Non-pigmented ciliary epithelial cell (primary cell): ENCODE results near the gene SMYD3.

Experiments
- DNase-seq: peaks from one replicate; pipeline ENCODE4 v3.0.0-alpha.2; 2010; ENCODE audit warnings: low read depth

The SMYD3 gene

GRCh38 chr1:246170574-246171261 lies 336.4 kb downstream of the SMYD3 start:
- DNase-seq = no peak

DNA sequence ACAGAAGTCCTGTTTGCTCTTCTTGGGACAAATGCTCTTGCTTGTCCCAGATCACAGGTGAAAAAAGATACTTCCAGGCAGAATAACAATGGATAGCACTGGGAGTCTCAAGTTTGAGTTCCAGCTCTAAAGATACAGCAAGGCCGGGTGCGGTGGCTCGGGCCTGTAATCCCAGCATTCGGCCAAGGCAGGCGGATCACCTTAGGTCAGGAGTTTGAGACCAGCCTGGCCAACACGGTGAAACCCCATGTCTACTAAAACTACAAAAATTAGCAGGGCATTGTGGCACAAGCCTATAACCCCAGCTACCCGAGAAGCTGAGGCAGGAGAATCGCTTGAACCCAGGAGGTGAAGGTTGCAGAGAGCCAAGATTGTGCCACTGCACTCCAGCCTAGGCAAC lies 337.6 kb downstream of the SMYD3 start:
- no peak for DNase-seq

- DNase-seq = no peak
Measured at GRCh38 chr1:246169019-246169418, 338.1 kb downstream of the SMYD3 start.

GRCh38 chr1:246166841-246167240 lies 340.2 kb downstream of the SMYD3 start:
- DNase-seq = no peak

DNA sequence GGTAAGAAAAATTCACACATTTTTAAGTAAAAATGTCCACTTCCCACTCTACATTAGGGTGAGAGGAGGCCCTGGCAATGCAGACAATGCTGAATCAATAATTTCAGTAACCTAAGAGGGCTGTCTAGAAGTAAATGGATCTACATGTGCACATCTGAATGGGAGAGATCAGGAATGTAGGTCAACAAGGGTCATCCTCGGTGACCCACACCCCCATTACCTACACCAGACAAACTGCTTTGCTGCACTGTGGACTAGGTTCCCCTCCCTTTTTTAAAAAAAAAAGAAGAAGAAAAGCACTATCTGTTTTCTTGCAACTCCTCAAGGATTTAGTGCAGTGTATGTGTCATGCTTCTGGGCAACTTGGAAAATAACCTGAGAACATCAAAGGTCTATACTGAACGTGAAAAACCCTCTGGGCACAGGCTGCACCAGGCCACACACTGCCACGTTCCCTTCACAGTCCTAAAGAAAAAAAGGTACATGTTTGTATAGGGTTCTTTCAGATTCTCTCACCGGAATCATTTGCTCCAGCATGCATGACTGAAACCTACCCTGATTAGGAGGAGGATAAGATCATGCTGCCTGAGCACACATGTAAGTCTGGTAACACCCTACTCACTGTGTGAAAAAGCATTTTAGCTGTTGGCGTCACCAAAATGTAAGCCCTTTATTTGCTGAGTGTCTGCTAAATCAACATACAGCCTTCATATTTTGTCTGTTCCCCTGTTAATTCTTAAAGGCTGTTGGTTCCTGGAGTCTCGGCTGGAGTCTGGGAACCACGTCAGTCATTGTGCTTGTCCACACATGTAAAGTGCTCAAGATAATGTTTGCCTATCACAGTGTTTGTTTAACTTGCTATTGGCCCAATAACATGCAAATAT lies 341.0 kb downstream of the SMYD3 start:
- DNase-seq = no peak

GRCh38 chr1:246164764-246165163 lies 342.3 kb downstream of the SMYD3 start:
- no peak for DNase-seq

DNA sequence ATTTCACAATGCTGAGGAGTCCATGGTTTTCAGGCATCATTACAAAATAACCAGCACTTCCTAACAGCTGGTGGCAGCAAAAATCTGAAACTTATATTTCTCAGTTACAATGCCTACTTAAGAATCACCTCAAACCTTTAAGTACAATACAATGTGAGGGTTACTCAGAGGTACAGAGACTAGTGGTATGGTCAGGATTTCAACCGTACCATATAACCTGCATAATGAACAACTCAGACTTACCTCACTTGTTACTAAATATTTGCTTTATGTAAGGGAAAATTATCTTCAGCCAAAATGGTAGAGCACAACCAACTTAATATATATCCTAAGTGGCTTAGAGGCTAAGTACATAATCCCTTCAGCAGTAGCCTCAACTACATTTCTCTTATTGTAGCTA lies 344.5 kb downstream of the SMYD3 start:
- DNase-seq = no peak

GRCh38 chr1:246161626-246162025 lies 345.5 kb downstream of the SMYD3 start:
- DNase-seq = no peak

DNA sequence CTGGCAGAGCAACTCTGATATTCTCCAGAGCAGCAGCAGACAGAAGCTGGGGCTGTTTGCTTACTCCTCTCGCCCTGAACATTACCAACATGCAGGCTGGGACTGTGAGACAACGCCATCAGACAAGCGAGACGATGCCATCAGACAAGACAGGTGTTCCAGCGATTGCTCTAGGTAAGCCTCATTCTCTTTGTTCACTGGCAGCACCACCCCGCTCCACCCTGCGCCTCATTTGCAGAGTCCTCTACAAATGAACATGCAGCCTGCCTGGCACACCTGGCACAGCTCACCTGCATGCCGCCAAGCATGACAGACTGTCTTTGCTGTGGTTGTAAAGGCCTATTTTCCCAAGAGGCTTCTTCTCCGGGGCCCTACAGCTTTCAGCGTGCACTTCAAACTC lies 346.2 kb downstream of the SMYD3 start:
- no peak for DNase-seq

GRCh38 chr1:246160374-246160773 lies 346.7 kb downstream of the SMYD3 start:
- DNase-seq = no peak

DNA sequence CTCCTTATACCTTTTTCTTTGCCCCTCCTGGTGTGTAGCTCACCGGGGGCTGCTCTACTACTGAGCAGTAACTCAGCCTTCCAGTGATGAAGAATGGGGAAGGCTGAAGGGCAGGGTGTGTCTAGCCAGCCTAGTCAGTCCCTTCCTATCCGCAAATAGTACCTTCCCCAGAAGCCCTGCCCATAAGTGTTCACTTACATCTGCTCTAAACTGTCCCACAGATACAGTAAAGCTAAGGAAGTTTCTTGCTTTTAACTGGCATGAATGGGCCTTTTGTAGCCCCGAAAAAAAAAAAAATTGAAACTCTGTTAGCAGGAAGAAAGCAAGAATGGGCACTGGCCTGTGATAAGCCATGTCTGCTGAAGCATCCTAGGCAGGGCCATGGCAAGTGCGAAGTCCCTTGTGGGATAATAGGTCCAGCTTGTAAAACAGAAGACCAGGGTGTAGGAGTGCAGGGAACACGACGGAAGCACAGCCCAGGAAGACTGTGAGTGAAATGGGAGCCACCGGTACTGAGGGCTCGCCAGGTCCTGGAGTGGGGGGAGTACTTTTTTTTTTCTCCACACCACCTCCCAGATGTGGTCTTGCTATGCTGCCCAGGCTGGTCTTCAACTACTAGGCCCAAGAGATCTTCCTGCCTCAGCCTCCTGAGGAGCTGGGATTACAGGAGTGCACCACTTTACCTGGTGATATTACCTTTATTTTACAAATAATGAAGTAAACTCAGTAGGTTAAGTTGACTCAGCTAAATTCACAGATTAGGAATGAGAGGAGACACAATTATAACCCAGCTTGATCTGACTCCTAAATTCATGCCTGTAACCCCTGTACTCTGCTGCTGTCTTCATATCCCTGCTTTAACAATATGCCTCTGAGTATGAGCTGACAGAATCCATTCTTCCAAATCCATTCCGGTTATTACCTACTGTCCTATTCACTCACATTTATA lies 347.5 kb downstream of the SMYD3 start:
- no peak for DNase-seq

DNA sequence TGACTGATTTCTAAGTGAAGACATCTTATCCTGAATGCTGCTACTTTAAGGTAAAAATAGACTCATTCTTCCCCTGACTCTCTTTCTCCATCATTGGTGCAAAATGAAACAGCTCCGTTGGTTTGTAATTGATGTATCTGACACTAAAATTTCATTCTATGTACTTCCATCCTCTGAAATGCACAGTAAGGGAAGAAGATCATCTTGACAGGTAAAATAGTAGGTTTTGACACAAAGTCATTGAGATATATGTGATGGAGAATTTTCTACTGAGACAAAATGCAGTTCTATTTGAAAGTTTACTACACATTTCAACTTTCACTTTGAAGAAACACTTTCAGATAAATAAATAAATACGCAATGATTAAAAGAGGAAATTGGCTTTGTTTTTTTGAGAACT lies 348.9 kb downstream of the SMYD3 start:
- no peak for DNase-seq

DNA sequence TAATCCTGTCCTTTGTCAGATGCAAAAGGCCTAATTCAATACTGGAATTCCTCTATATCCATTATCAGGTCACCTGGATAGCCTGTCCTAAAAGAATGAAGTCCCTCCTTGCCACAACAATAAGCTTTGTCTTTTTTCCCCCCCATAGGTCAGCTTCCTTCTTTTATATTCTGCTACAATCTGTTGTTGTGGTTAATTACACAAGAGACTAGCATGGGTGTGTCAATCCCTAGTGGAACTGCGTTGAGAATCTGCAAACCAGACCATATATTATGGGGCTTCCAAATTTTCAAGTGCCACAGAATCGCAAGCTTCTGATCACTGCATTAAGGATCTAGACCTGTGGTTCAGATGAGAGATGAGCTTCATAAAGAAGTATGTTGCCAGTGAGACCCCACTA lies 349.6 kb downstream of the SMYD3 start:
- no peak for DNase-seq

DNA sequence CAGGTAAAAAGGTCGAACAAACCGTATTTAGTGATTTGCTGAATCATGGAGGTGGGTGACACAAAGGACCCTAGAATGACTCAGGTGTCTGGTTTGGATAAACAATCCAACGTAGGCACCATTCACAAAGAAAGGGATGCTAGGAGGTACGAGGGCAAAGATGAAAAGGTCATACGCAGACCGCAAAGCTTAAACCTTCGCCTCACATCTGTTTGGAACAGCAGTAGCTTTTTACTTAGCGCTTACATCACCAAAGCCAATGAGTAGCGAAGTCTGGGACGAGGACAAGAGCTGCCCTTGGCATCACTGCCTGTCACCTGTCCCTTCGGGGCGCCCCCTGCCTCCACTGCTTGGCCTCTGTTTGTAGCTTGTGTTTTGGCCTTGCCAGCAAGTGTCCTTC lies 350.2 kb downstream of the SMYD3 start:
- DNase-seq = no peak

GRCh38 chr1:246155923-246156322 lies 351.2 kb downstream of the SMYD3 start:
- no peak for DNase-seq

DNA sequence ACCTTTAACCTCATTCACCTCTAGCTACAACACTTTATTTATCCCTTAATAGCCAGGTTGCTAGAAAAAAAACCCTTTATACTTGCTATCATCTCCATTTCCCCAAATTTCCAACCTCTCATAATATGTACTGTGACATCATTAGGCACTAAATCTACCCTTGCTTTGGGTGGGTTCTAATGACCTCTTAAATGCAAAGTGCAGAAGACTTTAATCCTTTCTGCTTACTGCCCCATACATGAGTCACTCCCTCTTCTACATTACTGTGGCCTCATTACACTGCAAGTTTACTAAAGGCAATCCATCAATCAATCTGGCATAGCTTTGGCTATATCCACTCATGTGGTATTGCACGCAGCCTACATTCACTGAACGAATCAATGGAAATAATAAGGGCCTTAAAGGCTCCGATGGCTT lies 353.3 kb downstream of the SMYD3 start:
- DNase-seq = no peak

DNA sequence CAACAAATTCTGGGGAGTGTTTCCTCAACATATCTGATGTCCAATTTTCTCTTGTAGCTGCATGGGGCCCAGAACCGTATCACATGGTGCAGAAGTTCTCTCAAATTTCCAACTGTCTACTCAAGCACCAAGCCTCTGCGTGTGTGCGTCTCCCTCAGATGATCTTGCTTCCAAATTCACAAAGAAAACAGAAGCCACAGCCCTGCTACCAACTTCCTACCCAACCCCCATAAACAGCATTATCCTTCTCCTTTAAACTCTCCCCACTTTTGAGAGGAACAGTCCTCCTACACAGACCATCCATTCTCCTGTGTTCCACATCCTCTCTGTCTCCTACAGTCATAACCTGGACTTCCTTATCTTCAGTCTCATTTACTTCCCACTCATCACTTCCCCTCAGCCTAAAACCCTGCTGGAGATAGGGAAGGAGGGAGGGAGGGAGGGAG lies 354.1 kb downstream of the SMYD3 start:
- DNase-seq = no peak

GRCh38 chr1:246151796-246152434 lies 355.2 kb downstream of the SMYD3 start:
- DNase-seq = no peak

- no peak for DNase-seq
Measured at GRCh38 chr1:246149543-246149942, 357.5 kb downstream of the SMYD3 start.

GRCh38 chr1:246147524-246148461 lies 359.3 kb downstream of the SMYD3 start:
- no peak for DNase-seq
